LoVo (cell line): ENCODE results near the gene PANK1.

ENCODE experiments used
- DNase-seq: peaks from one replicate; pipeline ENCODE4 v3.0.0-alpha.2; 2016; ENCODE audit warnings: low spot score

The PANK1 gene

DNA sequence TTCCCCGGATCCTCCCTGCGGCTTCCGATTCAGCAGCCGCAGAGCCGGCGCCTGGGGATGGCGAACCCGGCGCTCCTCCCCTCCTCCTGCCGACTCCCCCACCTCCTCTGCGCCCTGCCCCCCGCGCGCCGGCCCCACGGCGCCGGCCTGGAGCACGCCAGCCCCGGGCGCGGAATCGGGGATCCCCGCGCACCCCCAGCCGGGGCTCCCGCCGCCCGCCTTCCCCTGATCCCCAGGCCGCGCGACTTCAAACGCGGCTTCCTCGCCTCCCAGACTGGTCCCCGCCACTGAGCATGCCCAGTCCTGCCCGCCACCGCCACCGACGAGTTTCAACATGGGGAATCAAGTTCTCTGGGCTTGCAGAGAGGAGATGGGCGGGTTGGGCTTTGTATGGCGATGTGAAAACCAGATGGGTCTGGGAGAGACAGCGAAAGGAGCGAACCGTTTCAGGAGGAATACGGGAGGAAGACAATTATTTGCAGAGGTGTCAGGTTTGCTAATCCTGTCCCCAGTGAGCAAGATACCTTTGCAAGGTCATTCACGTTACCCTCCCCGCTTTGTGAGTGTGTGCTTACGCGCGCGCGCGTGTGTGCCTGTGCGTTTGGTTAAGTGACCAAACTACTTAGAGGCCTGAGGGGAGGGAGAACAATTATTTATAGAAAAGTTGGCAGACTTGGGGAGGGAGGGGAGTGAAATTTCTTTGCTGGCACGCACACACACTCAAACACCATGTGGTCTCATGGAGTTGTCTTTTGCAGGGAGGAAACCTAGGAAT is at the start of gene PANK1:
Gene PANK1, minus strand, starts transcription at position 276 of the 775 bp plus-strand sequence. CDS start 351 bp downstream, outside the sequence.
- peak; percentile 73 for DNase-seq

DNA sequence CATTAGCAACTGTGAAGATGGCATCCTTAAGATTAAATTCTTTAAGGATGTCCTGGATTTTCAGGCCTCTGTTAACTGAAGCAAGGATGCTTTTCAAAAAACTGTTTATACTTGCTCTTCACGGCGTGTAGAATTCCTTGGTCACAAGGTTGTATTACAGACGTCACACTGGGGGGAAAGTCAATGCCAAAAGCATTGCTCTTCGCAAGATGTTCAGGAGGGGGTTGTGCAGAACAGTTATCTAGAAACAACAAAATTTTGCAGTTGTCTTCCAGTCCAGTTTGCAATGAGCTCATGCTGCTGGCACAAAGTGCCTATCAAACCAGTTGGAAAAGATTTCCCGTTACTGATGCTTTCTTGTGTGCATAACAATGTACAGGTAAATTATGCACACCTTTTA is 48.1 kb upstream of the PANK1 start:
- DNase-seq, result no peak

DNA sequence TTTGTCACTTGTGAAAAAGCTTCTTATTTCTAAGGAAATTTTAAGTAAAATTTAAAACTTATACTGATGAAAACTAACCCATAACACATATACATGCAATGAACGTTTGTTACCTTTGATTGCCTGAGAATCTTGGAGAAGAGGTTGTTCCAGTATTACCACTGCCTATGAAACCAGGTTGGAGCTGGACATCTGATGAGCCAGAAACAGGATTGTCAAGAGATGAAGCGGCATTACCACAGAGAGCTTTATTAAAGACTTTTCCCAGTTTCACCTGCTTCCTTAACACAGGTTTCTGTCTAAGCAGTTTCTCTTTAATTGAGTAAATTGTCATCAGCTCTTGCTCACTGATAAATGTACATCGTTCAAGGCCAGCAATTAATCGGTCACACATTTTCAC is 47.4 kb upstream of the PANK1 start:
- no peak for DNase-seq

DNA sequence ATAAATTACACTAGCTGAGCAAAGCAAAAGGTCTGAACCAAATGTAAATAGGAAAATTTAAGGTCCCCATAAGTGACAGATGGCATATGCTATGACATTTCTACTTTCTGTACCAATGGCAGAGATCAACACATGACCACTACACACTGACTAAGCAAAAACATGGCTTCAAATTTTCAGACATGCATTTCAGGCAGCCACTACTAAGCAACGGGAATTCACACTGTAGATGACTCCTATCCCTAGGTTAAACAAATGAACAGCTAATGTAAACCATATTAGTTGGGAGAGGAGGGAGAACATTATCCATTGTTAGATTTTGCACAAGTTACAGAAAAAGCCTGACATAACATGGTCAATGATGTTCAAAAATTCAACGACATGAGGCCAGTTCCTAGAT is 45.0 kb upstream of the PANK1 start:
- no peak for DNase-seq

DNA sequence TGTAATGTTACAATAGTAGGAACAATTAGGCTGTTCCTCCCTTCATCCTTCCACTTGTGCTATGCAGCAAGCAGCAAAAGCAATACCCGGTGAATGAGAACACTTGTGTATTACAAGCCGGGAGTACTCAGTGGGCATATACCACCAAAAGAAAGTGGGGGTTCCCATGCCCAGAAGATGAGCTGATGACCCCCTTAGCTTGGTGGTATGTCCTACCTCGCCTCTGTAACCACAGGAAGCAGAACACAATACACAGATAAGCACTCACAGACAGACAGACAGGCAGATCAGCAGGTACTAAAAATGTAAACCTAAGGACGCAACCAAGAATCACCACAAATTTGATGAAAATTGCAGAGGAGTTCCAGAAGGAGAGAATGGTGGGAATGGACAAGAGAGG is 40.9 kb upstream of the PANK1 start:
- no peak for DNase-seq

DNA sequence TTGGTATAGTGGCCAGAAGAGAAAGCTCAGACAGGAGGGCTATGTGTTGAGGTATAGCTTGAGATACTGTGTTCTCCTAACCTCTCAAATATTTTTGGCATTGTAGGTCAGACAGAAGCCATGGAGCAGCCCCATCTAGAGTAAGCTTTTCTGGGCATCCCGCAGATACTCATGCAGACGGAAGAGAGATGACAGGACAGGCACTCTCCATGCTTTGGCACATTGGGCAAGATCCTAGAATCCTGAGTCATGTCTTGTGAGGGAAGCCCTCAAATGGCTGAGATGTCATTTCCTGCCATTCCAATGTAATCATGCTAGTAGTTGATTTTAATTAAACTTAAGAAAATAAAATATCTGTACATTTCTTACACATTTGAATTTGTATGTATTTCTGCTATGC is 39.6 kb upstream of the PANK1 start:
- DNase-seq, result no peak

DNA sequence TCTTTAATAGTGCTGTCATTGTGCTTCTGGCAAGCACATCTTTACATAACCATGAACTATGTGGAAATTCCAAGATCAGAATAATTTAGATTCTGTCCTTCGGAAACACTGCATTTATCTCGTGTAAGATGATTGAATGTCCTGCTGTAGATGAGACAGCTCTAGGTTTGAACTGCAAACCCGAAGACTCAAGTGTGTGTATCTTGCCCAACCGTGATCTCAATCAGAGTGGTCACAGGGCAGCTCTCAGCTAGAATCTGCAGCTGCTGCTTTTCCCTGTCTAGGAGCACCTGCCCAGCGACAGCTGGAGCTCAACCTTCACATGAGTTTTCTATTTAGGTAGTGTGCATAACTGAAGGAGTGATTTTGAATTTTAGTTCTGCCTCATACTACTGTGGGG is 38.8 kb upstream of the PANK1 start:
- no peak for DNase-seq

DNA sequence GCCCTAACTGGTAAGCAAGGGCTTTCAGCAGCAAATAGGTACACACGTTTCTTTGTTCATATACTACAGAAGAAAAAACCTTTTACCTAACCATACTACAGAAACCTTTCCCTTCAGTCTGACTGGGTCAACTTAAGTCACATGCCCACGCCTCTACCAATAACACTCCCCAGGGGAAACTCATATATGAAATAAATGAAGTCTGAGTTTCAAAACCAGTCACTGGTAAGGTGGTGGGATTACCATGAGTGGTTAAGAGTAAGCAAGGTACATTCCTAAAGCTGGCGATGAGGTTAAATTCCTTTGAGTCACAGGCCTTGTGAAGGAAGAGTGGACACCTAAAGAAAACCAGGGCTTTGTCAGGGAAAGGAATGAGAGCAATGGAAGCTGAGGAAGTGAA is 34.9 kb upstream of the PANK1 start:
- no peak for DNase-seq

DNA sequence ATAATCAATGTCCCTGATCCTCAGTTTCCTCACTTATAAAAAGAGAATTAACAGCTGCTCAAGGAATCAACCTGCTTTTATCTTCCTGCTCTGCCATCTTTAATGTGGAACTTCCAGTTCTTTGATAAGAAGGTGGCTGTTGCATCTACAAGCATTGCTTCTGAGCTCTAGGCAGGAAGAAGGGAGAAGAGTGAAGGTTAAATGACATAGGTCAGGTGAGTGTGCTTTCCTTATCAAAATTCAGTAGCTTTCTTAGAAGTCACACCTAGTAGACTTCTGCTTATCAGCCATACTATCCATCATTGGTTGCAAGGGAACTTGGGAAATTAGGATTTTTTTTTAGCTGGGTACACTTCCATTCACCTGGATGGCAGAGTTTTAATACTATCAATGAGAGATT is 32.3 kb upstream of the PANK1 start:
- no peak for DNase-seq

DNA sequence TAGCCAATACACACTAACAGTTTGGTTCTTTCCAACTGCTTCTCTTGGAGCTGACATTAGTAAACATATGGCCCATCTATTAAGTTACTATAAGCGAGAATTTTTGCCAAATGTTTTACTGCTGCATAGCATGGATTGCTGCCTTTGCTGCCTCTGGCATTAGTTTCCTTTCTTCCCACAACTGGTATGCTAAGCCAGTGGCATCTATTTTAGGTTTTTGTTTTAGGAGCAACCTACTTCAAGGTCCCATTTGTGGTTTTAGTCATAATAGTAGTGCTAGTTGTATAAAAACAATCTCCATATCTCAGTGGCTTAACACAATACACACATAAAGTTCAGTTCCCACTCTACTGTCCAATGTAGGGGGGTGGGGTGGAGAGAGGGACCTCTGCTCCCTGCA is 25.9 kb upstream of the PANK1 start:
- no peak for DNase-seq

DNA sequence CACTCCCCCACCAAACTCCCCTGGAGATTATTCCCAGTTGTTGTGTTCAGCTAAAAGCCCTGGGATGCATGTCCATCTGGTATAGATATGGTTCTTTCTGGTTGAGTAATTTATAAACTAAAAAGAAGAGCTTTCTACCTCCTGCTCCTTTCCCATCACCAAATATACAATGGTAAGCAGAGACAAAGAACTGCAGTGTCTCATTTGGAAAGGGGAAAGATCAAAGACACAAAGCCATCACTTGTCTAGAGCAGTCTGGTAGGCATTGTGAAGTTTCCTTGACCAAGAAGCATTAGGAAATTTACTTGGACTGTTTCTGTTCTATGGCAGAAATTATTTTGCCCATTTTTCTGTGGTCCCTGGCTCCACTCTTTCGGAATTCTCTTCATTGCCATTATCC is 24.9 kb upstream of the PANK1 start:
- DNase-seq, result no peak

DNA sequence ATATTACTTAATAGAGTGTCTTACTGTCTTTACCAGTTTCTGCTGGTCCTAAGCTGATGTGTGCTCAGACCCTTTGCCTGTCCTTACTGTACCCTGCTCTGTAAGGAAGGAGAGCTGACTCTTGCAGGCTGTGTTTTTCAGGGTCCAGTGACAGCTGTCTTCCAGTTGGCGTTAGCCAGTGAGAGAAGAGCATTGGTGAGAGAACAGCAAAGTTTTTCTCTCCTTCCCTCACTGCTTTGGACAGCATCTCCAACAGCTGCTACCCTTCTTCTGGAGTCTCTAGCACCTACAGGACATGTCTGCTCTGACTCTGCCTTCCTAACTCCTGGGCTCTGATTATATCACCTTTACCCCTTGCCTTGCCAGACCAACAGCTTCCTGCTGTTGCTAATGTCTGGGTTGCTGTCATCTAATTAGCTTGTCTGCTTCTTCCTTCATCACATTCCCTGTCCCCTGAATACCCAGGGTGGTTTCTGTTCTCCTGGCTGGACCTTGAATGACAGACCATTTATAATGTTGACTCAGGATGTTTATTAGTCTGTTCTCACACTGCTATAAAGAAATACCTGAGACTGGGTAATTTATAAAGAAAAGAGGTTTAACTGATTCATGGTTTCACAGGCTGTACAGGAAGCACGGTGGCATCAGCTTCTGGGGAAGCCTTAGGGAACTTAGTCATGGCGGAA is 23.5 kb upstream of the PANK1 start:
- DNase-seq, result peak; percentile 22

DNA sequence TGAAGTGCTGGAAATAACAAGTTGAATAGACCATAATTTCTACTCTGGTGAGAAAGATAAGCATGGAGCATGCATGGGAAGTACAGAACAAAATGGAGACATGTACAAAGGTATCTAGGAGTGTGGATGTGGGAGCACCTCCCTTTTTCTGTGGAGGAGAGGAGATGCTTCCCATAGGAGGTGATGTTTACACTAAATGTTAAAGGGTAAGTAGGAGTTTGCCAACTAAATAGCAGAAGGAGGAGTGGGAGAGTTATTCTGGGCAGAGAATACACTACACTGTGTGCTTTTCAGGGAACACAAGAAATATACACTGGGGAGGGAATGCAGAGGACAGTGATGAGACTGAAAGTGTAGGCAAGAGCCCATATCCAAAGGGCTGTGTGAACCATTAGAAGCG is 21.1 kb upstream of the PANK1 start:
- DNase-seq, result no peak

DNA sequence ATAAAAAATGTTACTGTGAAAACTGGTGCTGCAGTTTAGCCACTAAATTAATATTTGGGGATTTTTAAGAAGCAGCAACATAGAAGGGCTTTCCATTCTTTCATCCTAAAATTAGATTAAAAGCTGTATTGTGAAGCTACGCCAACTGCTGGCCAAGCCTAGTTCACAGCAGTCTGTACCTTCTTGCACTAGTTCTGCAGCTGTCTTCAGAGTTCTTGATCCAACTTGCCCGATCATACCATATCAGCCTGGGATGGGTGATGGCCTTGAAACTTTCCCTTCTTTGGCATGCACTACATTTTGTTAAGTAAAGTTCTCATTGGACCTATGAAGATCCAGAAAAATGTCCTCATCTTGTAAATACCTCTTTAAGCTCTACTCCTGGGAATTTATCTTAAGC is 20.3 kb upstream of the PANK1 start:
- no peak for DNase-seq

DNA sequence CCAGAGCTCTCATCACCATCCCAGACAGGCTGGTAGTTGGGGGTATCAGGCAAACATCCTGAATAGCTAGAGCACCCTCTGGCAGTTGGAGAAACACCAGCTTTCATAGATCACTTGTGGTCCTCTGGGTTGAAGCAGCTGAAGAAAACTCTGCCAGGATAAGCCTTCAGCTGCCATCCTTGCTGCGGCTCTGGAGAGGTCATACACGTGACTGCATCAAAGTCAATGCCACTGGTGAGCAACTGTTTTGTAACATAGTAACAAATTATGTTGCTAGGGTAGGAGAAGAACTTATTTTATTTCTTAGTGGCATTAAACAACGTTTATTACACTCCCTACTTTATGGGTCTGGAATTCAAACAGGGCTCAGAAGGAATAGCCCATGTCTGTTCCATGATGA is 19.2 kb upstream of the PANK1 start:
- DNase-seq, result no peak

DNA sequence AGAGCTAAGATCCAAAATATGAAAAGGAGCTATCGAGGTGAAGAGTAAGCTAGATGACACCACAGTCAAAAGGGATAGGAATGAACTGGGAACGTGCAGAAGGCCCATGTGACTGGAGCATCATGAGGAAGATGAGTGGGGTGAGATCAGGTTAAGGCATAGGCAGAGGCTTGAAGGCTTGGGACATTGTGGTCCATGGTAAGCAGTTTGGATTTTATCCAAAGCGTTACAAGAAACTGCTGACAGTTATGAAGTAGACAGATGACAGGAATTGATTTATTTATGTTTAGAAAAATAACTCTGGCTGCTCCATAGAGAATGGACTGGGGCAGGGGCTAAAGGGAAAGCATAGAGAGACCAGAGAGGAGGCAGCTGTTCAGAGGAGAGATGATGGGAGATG is 18.1 kb upstream of the PANK1 start:
- DNase-seq, result no peak

DNA sequence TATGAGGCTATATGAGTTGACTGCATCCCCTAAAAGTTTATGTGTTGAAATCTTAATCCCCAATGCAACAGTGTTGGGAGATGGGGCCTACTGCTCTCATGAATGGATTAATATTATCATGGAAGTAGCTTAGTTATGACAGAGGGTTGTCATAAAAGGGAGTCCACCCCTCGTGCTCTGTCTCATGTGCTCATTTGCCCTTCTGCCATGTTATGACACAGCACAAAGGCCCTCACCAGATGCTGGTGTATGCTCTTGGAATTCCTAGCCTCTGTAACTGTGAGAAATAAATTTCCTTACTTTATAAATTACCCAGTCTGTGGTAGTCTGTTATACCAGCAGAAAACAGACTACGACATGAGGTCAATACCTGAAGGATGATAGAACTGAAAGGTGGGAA is 17.6 kb upstream of the PANK1 start:
- DNase-seq, result no peak

DNA sequence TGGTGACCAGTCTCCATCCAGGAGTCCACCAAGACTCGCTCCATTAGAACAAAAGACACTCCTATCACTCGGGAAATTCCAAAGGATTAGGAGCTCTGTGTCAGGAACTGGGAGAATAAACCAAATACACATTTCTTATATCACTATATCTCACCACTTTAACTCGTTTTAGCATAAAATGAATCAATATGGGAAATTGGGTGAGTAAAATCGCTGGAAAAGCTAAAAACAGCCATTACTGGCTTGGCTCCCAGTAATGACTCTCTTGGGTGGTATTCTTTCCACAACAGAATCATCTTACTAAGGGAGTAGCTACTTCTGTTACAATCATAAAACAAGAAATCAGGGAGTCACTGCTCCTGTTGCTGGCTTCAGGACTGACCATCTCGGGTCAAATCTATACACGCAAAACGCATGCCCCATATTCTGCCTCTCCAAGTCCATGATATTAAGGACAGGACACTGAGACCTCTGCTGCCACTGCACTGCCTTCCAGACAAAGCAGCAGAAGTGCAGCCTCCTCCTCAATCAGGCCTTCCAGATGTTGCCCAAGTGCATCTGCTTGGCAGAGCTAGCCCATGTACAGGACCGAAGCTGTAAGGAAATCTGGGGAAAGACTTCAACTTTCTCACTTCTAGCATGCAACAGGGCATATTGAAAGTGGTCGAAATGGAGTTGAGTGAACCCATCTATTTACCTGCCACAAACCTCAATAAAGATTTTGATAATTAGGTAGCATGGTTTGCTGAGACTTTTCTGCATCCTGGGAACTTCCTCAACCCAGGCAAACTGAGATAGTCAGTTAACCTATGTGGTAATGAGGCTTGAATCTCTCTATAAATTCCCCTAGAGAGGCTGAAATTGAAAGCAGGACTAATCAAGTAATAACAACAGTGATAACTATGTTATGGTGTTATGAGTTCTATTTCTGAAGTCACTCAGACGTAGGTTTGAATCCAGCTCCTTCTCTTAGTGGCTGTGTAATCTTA is 14.4 kb upstream of the PANK1 start:
- no peak for DNase-seq

DNA sequence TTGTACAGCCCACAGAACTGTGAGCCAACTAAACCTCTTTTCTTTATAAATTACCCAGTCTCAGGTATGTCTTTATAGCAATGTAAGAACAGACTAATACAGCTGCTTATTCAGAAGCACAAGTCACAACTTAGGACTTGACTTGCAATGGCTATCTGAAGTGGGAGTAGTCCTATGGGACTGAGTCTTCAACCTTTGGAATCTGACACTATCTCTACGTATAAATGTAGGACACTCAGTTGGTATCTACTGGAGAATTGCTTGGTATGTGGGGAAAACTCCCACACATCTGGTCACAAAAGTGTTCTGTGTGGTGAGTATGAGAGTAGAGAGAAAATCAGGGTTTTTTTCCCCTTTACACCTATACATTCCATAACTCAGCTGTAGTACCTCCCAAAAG is 12.3 kb upstream of the PANK1 start:
- no peak for DNase-seq

DNA sequence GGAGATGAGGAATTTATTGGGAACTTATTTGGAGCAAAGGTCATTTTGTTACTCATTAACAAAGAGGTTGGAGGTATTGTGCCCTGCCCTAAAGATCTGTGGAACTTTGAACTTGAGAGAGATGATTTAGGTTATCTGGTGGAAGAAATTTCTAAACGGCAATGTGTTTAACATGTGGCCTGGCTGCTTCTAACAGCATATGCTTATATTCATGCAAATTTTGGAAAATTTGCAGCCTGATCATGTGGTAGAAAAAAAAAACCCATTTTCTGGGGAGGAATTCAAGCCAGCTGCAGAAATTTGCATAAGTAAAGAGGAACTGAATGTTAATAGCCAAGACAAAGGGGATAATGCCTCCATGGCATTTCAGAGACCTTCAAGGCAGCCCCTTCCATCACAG is 10.7 kb upstream of the PANK1 start:
- DNase-seq, result no peak

DNA sequence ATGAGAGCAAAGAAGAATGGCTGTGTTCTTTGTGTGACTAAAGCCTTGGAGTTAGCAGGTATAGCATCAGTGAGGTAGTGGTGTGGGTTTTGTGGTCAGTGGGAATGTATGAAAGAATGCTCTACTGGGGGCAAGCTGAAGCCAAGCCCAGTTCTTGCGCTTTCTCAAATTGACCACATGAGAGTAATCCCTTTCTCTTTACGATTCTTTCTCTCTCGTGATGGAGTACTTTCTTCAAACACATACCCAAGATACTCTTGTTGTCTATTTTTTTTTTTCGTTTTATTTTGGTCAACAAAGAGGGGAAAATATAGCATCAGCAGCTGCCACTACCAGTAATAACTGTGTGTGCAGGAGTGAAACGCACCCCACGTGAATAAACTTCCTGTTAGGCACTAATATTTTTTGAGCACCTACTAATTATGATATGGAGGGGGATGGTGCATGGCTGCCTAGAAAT is 8.4 kb upstream of the PANK1 start:
- DNase-seq, result peak; percentile 47

DNA sequence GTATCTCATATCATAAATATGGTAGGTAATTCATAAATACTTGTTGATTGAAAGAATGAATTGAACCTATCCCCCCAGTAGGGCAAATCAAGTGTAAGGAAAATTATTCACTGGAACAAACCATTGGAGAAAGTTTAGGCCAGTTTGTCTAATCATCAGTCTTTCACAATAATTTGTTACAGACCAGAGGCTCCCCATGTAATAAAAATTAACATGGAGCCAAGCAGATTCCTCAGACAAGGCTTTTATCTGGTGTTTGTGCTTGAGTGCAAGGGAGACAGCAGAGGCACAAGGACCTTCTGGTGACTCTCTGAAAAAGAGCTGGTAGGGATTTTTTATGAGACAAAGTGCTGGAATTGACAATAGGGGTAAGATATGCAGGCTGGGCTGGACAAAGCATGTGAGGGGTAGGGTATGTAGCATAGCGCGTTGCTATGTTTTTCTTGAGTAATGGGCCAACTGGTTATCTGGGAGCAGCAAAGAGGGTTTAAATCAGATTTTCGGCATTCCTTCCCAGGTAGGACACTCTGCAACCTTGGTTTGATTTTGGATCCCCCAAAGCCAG is 7.8 kb upstream of the PANK1 start:
- no peak for DNase-seq
